ENCODE results near the gene SRBD1.

DNA sequence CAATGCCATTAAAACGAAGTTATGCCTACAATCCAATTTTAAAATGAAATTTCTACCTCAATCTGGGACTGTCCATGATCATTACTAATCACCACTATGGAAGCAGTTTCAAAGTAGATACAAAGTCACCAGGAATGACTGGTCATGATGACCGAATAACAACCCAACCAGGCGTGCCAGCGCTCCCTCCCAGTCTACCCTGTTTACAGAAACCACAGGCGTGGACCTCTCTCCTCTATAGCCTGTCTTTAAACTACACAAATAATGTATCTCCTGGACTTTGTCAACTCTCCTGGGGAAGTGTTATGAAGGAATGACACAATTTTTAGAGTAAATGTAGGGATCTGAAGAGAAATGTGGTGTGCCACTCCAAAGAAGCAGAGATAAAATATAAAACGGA is 150.2 kb downstream of the SRBD1 start:
- TF ChIP-seq CTCF (IDR thresholded peaks at IDR 0.05 in 8 of 11, conservative IDR thresholded peaks at IDR 0.05 in 3 of 11) (no peak), POLR2AphosphoS5 (IDR thresholded peaks at IDR 0.05) (no peak)

Data from spleen (tissue), 7 donors.